Stimulated activated naive B cell treated with anti-CD40 and anti-IgM and Interleukin-4, amounts not matched to agents 10 μg/mL and 1 μg/mL and 100 μg/mL, for 72 hours (primary cell): ENCODE measurements around the gene ORC3.

Source experiments
- ATAC-seq, 2 donors: fragments of 150-1000 bp; cut with Tn5 transposase; replicated peaks; 2 replicates each; pipeline ENCODE4 v1.10.0; 2021; ENCODE audit warnings: moderate library complexity in 1 of 2
- DNase-seq: peaks from one replicate; pipeline ENCODE4 v3.0.0; 2021
- H3K27ac Mint-ChIP-seq: one replicate; pipeline ENCODE4 v1.8.0; 2022; ENCODE audit warnings: mild to moderate bottlenecking, mixed read lengths
- H3K27me3 Mint-ChIP-seq, 2 donors: one replicate each; pipeline ENCODE4 v1.8.0; 2022; ENCODE audit warnings: mixed read lengths in 2 of 2
- H3K36me3 Mint-ChIP-seq, 2 donors: one replicate each; pipeline ENCODE4 v1.8.0; 2022; ENCODE audit warnings: mixed read lengths in 2 of 2, mild to moderate bottlenecking in 1 of 2
- H3K4me1 Mint-ChIP-seq, 2 donors: one replicate each; pipeline ENCODE4 v1.8.0; 2022; ENCODE audit warnings: mixed read lengths in 2 of 2, mild to moderate bottlenecking in 1 of 2
- H3K4me3 Mint-ChIP-seq, 2 donors: one replicate each; pipeline ENCODE4 v1.8.0; 2022; ENCODE audit warnings: mild to moderate bottlenecking in 2 of 2, mixed read lengths in 2 of 2, moderate library complexity in 1 of 2
- H3K9me3 Mint-ChIP-seq, 2 donors: one replicate each; pipeline ENCODE4 v1.8.0; 2022; ENCODE audit warnings: mixed read lengths in 2 of 2, mild to moderate bottlenecking in 1 of 2

The ORC3 gene

GRCh38 chr6:87660226-87660911, 70.4 kb downstream of the ORC3 start:
- no peak for ATAC-seq
- Mint-ChIP-seq H3K27me3 (no peaks in the 10 kb centered on the region), H3K4me1 (no peaks in the 10 kb centered on the region), H3K9me3 (no peaks in the 10 kb centered on the region), H3K36me3 (peaks cover 25 to 57% of the 10 kb centered on the region in 2 donors), H3K27ac (peak overlapping the region; percentile 51), H3K4me3 (no peak overlapping the region)
- DNase-seq: no peak

- H3K36me3 Mint-ChIP-seq: peaks cover 25 to 53% of the 10 kb centered on the region in 2 donors
- H3K27ac Mint-ChIP-seq: no peak overlapping the region
- no peaks in the 10 kb centered on the region for H3K9me3 Mint-ChIP-seq
- no peak overlapping the region for H3K4me3 Mint-ChIP-seq
- no peaks in the 10 kb centered on the region for H3K27me3 Mint-ChIP-seq
- ATAC-seq (no peak), DNase-seq (no peak)
- no peaks in the 10 kb centered on the region for H3K4me1 Mint-ChIP-seq
Observed at GRCh38 chr6:87661016-87661415, 71.1 kb downstream of the ORC3 start.

DNA sequence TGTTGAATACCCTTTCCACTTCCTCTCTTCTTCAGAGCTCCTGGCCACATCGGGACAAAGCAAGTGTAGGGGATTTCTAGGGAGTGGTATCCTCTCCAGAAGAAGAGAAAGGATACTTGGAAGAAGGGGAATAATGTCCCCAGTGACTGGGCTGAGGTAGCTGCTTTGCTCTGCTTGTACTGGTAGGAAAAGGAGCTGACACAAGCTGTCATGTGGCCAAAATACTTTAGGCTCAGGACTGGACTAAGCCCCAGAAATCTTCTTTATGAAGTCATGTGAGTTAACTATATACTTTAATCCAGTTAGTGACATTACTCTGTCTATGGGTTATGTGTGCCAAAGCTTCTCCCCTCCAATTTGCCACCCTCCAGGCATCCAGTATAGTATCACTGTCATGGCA, 71.6 kb downstream of the ORC3 start:
- Mint-ChIP-seq H3K4me1 (no peaks in the 10 kb centered on the region), H3K9me3 (no peaks in the 10 kb centered on the region), H3K27me3 (no peaks in the 10 kb centered on the region), H3K27ac (no peak overlapping the region), H3K4me3 (no peak overlapping the region), H3K36me3 (peaks cover 26 to 55% of the 10 kb centered on the region in 2 donors)
- DNase-seq (no peak), ATAC-seq (no peak)

- ATAC-seq (no peak), DNase-seq (no peak)
- Mint-ChIP-seq H3K4me3 (no peak overlapping the region), H3K27ac (peak overlapping the region; percentile 51), H3K9me3 (no peaks in the 10 kb centered on the region), H3K27me3 (no peaks in the 10 kb centered on the region), H3K4me1 (peaks cover 0 to 10% of the 10 kb centered on the region in 2 donors), H3K36me3 (peaks cover 31 to 51% of the 10 kb centered on the region in 2 donors)
Observed at GRCh38 chr6:87663434-87663833, 73.5 kb downstream of the ORC3 start.

- Mint-ChIP-seq H3K4me3 (no peak overlapping the region), H3K4me1 (peaks cover 7 to 23% of the 10 kb centered on the region in 2 donors), H3K9me3 (no peaks in the 10 kb centered on the region), H3K27ac (no peak overlapping the region), H3K27me3 (no peaks in the 10 kb centered on the region), H3K36me3 (peaks cover 29 to 50% of the 10 kb centered on the region in 2 donors)
- ATAC-seq (no peak), DNase-seq (no peak)
Observed at GRCh38 chr6:87664921-87665485, 75.1 kb downstream of the ORC3 start.

DNA sequence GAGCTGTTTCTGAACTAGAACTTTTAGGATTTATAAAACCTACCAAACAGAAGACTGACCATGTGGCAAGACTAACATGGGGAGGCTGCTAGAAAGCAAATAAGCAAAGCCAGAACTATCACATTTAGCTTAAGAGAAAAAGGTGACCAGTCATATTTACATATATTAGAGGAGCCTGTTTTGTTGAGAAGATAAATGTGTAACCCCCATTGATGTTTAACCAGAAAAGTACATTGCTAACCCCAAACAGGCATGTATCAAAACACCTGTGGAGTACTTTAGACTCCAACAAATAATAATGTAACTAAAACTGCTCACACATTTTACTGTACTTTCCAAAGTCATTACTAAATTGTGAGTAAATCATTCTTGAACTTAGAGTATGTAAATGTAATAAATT, 77.1 kb downstream of the ORC3 start:
- Mint-ChIP-seq H3K36me3 (peaks cover 34 to 55% of the 10 kb centered on the region in 2 donors), H3K27me3 (no peaks in the 10 kb centered on the region), H3K9me3 (no peaks in the 10 kb centered on the region), H3K4me3 (no peak overlapping the region), H3K27ac (no peak overlapping the region), H3K4me1 (peaks cover 18 to 36% of the 10 kb centered on the region in 2 donors)
- ATAC-seq: no peak
- no peak for DNase-seq

DNA sequence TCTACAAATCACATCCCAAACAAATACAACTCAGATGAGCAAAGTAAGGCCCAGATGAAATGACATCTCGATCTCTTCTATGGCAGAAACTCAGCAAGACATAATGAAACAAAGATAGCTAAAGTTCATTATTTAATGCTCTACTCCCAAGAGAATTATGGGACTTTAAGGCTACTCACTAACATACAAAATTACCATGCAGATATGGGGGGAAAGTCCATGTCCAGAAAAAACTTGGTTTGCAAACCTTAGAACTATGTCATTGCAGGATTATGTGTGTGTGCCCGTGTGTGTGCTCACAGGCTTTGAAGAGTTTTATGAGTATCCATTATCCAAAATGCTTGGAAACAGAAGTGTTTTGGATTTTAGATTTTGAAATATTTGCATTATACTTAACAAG, 78.1 kb downstream of the ORC3 start:
- no peak for DNase-seq
- peak; percentile 60 to 70 for ATAC-seq
- Mint-ChIP-seq H3K4me1 (peaks cover 21 to 40% of the 10 kb centered on the region in 2 donors), H3K27ac (no peak overlapping the region), H3K27me3 (no peaks in the 10 kb centered on the region), H3K36me3 (peaks cover 32 to 57% of the 10 kb centered on the region in 2 donors), H3K4me3 (no peak overlapping the region), H3K9me3 (no peaks in the 10 kb centered on the region)

DNA sequence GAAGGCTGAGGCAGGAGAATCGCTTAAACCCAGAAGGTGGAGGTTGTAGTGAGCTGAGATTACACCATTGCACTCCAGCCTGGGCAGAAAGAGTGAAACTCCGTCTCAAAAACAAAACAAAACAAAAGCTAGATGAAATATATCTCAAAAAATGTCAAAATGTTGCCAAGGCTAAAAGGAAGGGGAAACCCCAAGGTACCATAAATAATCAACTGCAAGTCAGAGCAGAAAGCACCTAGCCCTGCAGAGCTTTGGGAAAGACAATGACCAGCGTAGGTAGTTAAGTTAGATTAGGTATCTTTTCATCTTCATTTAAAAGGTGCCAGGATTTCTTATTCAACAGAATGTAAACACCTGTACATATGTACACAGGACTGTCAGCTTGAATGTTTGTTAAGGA, 79.1 kb downstream of the ORC3 start:
- H3K9me3 Mint-ChIP-seq: no peaks in the 10 kb centered on the region
- H3K36me3 Mint-ChIP-seq: peaks cover 34 to 52% of the 10 kb centered on the region in 2 donors
- H3K27me3 Mint-ChIP-seq: no peaks in the 10 kb centered on the region
- ATAC-seq (peak; percentile 50 to 57), DNase-seq (no peak)
- H3K4me3 Mint-ChIP-seq: no peak overlapping the region
- H3K27ac Mint-ChIP-seq: no peak overlapping the region
- peaks cover 21 to 40% of the 10 kb centered on the region in 2 donors for H3K4me1 Mint-ChIP-seq

- H3K4me3 Mint-ChIP-seq: no peak overlapping the region
- no peak overlapping the region for H3K27ac Mint-ChIP-seq
- H3K9me3 Mint-ChIP-seq: no peaks in the 10 kb centered on the region
- H3K27me3 Mint-ChIP-seq: no peaks in the 10 kb centered on the region
- H3K36me3 Mint-ChIP-seq: peaks cover 39 to 65% of the 10 kb centered on the region in 2 donors
- ATAC-seq: peak in 1 of 2 donors; percentile 43
- DNase-seq: no peak
- peaks cover 21 to 40% of the 10 kb centered on the region in 2 donors for H3K4me1 Mint-ChIP-seq
Observed at GRCh38 chr6:87670707-87671106, 80.8 kb downstream of the ORC3 start.

GRCh38 chr6:87671555-87672029, 81.7 kb downstream of the ORC3 start:
- H3K27ac Mint-ChIP-seq: peak overlapping the region; percentile 70
- peaks cover 21 to 40% of the 10 kb centered on the region in 2 donors for H3K4me1 Mint-ChIP-seq
- H3K27me3 Mint-ChIP-seq: no peaks in the 10 kb centered on the region
- H3K36me3 Mint-ChIP-seq: peaks cover 42 to 65% of the 10 kb centered on the region in 2 donors
- DNase-seq (no peak), ATAC-seq (no peak)
- no peaks in the 10 kb centered on the region for H3K9me3 Mint-ChIP-seq
- H3K4me3 Mint-ChIP-seq: no peak overlapping the region

GRCh38 chr6:87672641-87673040, 82.7 kb downstream of the ORC3 start:
- ATAC-seq (no peak), DNase-seq (no peak)
- Mint-ChIP-seq H3K36me3 (peaks cover 43 to 63% of the 10 kb centered on the region in 2 donors), H3K4me1 (peaks cover 21 to 38% of the 10 kb centered on the region in 2 donors), H3K27ac (no peak overlapping the region), H3K4me3 (no peak overlapping the region), H3K27me3 (no peaks in the 10 kb centered on the region), H3K9me3 (no peaks in the 10 kb centered on the region)

- Mint-ChIP-seq H3K4me1 (peaks cover 21 to 32% of the 10 kb centered on the region in 2 donors), H3K4me3 (no peak overlapping the region), H3K36me3 (peaks cover 45 to 63% of the 10 kb centered on the region in 2 donors), H3K27ac (no peak overlapping the region), H3K9me3 (no peaks in the 10 kb centered on the region), H3K27me3 (no peaks in the 10 kb centered on the region)
- ATAC-seq: no peak
- no peak for DNase-seq
Observed at GRCh38 chr6:87673237-87673636, 83.3 kb downstream of the ORC3 start.

- H3K27ac Mint-ChIP-seq: peak overlapping the region; percentile 84
- ATAC-seq (no peak), DNase-seq (no peak)
- H3K4me3 Mint-ChIP-seq: no peak overlapping the region
- no peaks in the 10 kb centered on the region for H3K9me3 Mint-ChIP-seq
- H3K27me3 Mint-ChIP-seq: no peaks in the 10 kb centered on the region
- peaks cover 45 to 60% of the 10 kb centered on the region in 2 donors for H3K36me3 Mint-ChIP-seq
- peaks cover 17 to 21% of the 10 kb centered on the region in 2 donors for H3K4me1 Mint-ChIP-seq
Observed at GRCh38 chr6:87674290-87674689, 84.4 kb downstream of the ORC3 start.

DNA sequence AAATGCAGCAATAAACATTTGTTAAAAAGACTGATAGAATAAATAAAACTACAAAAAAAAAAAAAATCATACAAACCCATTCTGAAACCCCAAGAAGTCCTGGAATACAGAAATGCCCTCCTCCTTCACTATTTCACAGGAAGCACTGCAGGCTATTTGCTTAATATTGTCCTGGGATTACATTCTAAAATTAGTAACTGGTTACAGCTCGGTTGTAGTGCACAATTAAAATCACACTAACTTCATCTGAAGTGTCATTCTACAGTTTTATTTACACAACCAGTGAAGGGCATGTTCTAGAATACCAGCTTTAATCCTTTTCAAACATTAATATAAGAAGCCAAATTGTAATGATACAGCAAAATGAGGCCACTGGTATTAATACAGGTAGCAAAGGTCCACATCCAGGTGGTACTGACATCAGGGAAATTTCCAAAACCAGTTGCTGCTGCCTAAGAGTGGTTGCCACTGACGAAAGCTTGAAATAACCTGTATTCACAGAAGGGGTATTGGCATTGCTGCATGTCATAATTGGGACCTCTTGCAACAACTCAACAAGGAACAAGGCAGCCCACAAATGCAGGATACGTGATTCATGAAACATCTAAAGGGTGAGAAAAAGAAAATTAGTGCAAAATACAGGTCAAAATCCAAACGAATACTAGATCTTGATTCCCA, 85.2 kb downstream of the ORC3 start:
- peaks cover 41 to 60% of the 10 kb centered on the region in 2 donors for H3K36me3 Mint-ChIP-seq
- H3K9me3 Mint-ChIP-seq: no peaks in the 10 kb centered on the region

More for the DNA sequence above, 85.2 kb downstream of the ORC3 start:
- ATAC-seq: no peak
- no peak overlapping the region for H3K27ac Mint-ChIP-seq
- no peak for DNase-seq
- no peak overlapping the region for H3K4me3 Mint-ChIP-seq
- H3K4me1 Mint-ChIP-seq: peaks cover 16% of the 10 kb centered on the region in 2 donors
- no peaks in the 10 kb centered on the region for H3K27me3 Mint-ChIP-seq
